Measurements from ENCODE around the gene CALM3.

DNA sequence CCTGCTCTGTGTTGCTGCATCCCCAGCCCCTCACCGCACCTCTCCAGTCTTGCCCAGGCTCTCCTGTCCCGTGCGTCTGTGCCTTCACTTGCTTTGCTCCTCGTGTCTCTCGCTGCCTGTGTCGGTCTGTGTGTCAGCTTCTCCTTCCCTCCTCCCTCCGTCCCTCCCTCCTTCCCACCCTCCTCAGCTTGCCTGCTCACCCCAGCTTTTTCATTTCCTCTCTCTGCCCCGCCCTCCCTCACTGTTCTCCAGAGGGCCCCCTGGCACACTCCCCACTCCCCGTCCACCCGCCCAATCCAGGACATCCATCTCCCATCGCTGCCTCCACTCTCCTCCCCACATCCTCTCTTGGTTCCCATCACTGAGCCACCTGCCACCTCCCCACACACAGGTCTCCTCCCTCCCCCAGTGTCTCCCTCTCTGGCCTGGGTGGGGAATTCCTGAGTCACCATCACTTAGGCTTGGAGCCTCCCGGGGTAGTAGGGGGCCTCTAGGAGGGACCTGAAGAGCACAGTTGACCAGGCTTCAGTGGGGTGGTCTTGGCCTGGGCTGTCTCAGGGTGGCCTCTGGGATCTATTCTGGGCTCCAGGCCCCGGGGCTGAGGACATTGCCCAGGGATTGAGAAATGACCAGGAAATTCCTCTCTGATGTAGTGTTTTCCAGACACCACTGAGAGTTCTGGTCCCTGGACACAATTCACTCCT is 24.0 kb downstream of the CALM3 start, which contains the start of gene PTGIR:
- TF ChIP-seq, protein P1, sequence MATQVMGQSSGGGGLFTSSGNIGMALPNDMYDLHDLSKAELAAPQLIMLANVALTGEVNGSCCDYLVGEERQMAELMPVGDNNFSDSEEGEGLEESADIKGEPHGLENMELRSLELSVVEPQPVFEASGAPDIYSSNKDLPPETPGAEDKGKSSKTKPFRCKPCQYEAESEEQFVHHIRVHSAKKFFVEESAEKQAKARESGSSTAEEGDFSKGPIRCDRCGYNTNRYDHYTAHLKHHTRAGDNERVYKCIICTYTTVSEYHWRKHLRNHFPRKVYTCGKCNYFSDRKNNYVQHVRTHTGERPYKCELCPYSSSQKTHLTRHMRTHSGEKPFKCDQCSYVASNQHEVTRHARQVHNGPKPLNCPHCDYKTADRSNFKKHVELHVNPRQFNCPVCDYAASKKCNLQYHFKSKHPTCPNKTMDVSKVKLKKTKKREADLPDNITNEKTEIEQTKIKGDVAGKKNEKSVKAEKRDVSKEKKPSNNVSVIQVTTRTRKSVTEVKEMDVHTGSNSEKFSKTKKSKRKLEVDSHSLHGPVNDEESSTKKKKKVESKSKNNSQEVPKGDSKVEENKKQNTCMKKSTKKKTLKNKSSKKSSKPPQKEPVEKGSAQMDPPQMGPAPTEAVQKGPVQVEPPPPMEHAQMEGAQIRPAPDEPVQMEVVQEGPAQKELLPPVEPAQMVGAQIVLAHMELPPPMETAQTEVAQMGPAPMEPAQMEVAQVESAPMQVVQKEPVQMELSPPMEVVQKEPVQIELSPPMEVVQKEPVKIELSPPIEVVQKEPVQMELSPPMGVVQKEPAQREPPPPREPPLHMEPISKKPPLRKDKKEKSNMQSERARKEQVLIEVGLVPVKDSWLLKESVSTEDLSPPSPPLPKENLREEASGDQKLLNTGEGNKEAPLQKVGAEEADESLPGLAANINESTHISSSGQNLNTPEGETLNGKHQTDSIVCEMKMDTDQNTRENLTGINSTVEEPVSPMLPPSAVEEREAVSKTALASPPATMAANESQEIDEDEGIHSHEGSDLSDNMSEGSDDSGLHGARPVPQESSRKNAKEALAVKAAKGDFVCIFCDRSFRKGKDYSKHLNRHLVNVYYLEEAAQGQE (IDR thresholded peaks at IDR 0.05; ENCODE audit: unreplicated experiment): no peak
- TF ChIP-seq, protein P2, sequence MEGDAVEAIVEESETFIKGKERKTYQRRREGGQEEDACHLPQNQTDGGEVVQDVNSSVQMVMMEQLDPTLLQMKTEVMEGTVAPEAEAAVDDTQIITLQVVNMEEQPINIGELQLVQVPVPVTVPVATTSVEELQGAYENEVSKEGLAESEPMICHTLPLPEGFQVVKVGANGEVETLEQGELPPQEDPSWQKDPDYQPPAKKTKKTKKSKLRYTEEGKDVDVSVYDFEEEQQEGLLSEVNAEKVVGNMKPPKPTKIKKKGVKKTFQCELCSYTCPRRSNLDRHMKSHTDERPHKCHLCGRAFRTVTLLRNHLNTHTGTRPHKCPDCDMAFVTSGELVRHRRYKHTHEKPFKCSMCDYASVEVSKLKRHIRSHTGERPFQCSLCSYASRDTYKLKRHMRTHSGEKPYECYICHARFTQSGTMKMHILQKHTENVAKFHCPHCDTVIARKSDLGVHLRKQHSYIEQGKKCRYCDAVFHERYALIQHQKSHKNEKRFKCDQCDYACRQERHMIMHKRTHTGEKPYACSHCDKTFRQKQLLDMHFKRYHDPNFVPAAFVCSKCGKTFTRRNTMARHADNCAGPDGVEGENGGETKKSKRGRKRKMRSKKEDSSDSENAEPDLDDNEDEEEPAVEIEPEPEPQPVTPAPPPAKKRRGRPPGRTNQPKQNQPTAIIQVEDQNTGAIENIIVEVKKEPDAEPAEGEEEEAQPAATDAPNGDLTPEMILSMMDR (conservative IDR thresholded peaks at IDR 0.05; ENCODE audit: low read depth in 2 of 2): no peak
- TF ChIP-seq JUNB (IDR thresholded peaks at IDR 0.05; ENCODE audit: unreplicated experiment) (no peak), POLR2AphosphoS5 (IDR thresholded peaks at IDR 0.05; ENCODE audit: low read depth) (no peak), EZH2 (IDR thresholded peaks at IDR 0.05; ENCODE audit: low read depth, unreplicated experiment) (no peak), EZH2phosphoT487 (IDR thresholded peaks at IDR 0.05; ENCODE audit: unreplicated experiment) (no peak), CREB1 (CRISPR knock-in tag; IDR thresholded peaks at IDR 0.05; ENCODE audit: low read depth) (no peak), ZNF114 (CRISPR knock-in tag; IDR thresholded peaks at IDR 0.05) (no peak), ZNF331 (CRISPR knock-in tag; IDR thresholded peaks at IDR 0.05; ENCODE audit: low read depth) (no peak)
- TF ChIP-seq, protein P3, sequence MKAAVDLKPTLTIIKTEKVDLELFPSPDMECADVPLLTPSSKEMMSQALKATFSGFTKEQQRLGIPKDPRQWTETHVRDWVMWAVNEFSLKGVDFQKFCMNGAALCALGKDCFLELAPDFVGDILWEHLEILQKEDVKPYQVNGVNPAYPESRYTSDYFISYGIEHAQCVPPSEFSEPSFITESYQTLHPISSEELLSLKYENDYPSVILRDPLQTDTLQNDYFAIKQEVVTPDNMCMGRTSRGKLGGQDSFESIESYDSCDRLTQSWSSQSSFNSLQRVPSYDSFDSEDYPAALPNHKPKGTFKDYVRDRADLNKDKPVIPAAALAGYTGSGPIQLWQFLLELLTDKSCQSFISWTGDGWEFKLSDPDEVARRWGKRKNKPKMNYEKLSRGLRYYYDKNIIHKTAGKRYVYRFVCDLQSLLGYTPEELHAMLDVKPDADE (IDR thresholded peaks at IDR 0.05): no peak

Measured in GM23338 (cell line).